ENCODE measurements around the gene BRD4.

- TF ChIP-seq, protein P1, sequence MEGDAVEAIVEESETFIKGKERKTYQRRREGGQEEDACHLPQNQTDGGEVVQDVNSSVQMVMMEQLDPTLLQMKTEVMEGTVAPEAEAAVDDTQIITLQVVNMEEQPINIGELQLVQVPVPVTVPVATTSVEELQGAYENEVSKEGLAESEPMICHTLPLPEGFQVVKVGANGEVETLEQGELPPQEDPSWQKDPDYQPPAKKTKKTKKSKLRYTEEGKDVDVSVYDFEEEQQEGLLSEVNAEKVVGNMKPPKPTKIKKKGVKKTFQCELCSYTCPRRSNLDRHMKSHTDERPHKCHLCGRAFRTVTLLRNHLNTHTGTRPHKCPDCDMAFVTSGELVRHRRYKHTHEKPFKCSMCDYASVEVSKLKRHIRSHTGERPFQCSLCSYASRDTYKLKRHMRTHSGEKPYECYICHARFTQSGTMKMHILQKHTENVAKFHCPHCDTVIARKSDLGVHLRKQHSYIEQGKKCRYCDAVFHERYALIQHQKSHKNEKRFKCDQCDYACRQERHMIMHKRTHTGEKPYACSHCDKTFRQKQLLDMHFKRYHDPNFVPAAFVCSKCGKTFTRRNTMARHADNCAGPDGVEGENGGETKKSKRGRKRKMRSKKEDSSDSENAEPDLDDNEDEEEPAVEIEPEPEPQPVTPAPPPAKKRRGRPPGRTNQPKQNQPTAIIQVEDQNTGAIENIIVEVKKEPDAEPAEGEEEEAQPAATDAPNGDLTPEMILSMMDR (IDR thresholded peaks at IDR 0.05): no peak
- no peak for TF ChIP-seq POLR2A (IDR thresholded peaks at IDR 0.05)
Measured at GRCh38 chr19:15250640-15250993, 81.7 kb downstream of the BRD4 start.
